ENCODE results near the gene GREM1. TPM values are rescaled to one million over a fixed set of nuclear protein-coding genes. Genes with fewer than 3 reads are reported as not detected.

The GREM1 gene
- total and polyA plus RNA-seq, 9 of the 15 experiments (the other 6 are each of a cell fraction or from before 2014, with no cell fraction given), result 0.01 to 0.20 (median 0.06) TPM; not detected in 6

GRCh38 chr15:32688151-32688639, 29.6 kb upstream of the GREM1 start:
- no peaks in the 10 kb centered on the region for H3K36me3 ChIP-seq (ENCODE audit: control insufficient read depth, insufficient read depth, low read length)
- no peaks in the 10 kb centered on the region for H3K9me3 ChIP-seq (replicated peaks; ENCODE audit: control insufficient read depth, insufficient read depth, low read depth, low read length)
- 0% methylated on average over 2 of the region's 2 CpGs for WGBS (ENCODE audit: insufficient coverage, low coverage, missing lambda C conversion rate)
- no peaks in the 10 kb centered on the region for H4K20me1 ChIP-seq (replicated peaks; ENCODE audit: control insufficient read depth, insufficient read depth, low read length)
- in situ Hi-C loops (cut with MboI), result no loop called here
- no TSS peak for BruUV-seq (replicated peaks)
- no peak overlapping the region for H3K4me3 ChIP-seq
- no peak overlapping the region for H3K4me2 ChIP-seq (ENCODE audit: insufficient read depth, low read length)
- POLR2A ChIA-PET, result no interaction called here
- no peak overlapping the region for H3K9ac ChIP-seq (ENCODE audit: insufficient read depth in 1 of 2, low read depth in 2 of 2, low read length in 2 of 2)
- H3K4me1 ChIP-seq (replicated peaks in 1 of 2; ENCODE audit: control insufficient read depth in 2 of 2, insufficient read depth in 2 of 2, low read length in 2 of 2), result no peaks in the 10 kb centered on the region
- H3K9me1 ChIP-seq (ENCODE audit: control insufficient read depth, insufficient read depth, low read length), result no peaks in the 10 kb centered on the region
- no peak for DNase-seq (ENCODE audit: extremely low read depth in 1 of 4, low spot score in 3 of 4)
- no peak overlapping the region for H2AFZ ChIP-seq (ENCODE audit: low read depth, low read length)
- CTCF ChIA-PET (ENCODE audit: low intra/inter-chr PET ratio), result no interaction called here
- TF ChIP-seq NUFIP1 (IDR thresholded peaks at IDR 0.05; ENCODE audit: partially characterized antibody), result no peak
- no peak for TF ChIP-seq NEUROD1 (IDR thresholded peaks at IDR 0.05; ENCODE audit: borderline replicate concordance, low read depth, low read length, partially characterized antibody)
- TF ChIP-seq E2F8 (IDR thresholded peaks at IDR 0.05; ENCODE audit: low read depth, partially characterized antibody), result no peak
- no peak for TF ChIP-seq TCFL5 (CRISPR knock-in tag; conservative IDR thresholded peaks at IDR 0.05)
- TF ChIP-seq SIX5 (IDR thresholded peaks at IDR 0.05; ENCODE audit: borderline replicate concordance in 1 of 2, insufficient read depth in 1 of 2, low read depth in 1 of 2, low read length in 2 of 2), result no peak
- no peak for TF ChIP-seq ZNF384 (IDR thresholded peaks at IDR 0.05; ENCODE audit: low read depth, low read length)
- no peak for TF ChIP-seq PRPF4 (IDR thresholded peaks at IDR 0.05; ENCODE audit: insufficient read depth, low read depth, low read length, poor library complexity, severe bottlenecking)
- TF ChIP-seq ZKSCAN1 (IDR thresholded peaks at IDR 0.05; ENCODE audit: low read depth, low read length), result no peak
- TF ChIP-seq MAZ (CRISPR knock-in tag; conservative IDR thresholded peaks at IDR 0.05 in 1 of 2, IDR thresholded peaks at IDR 0.05 in 1 of 2), result no peak
- TF ChIP-seq PRMT5 (CRISPR knock-in tag; IDR thresholded peaks at IDR 0.05), result no peak
- no peak for TF ChIP-seq CSDE1 (IDR thresholded peaks at IDR 0.05)
- no peak for TF ChIP-seq ETV6 (IDR thresholded peaks at IDR 0.05; ENCODE audit: borderline replicate concordance in 1 of 2, low read depth in 2 of 2, low read length in 1 of 2)
- no peak for TF ChIP-seq ETV6 (CRISPR knock-in tag; IDR thresholded peaks at IDR 0.05; ENCODE audit: borderline replicate concordance)
- TF ChIP-seq ETS2 (tag; IDR thresholded peaks at IDR 0.05; ENCODE audit: borderline replicate concordance, poor library complexity, severe bottlenecking), result no peak
- TF ChIP-seq ZBTB43 (CRISPR knock-in tag; IDR thresholded peaks at IDR 0.05), result no peak
- no peak for TF ChIP-seq ZNF395 (CRISPR knock-in tag; IDR thresholded peaks at IDR 0.05)
- TF ChIP-seq TAF15 (IDR thresholded peaks at IDR 0.05; ENCODE audit: low read depth, low read length), result no peak
- H3K27me3 ChIP-seq (ENCODE audit: control insufficient read depth in 2 of 2, insufficient read depth in 2 of 2, low read length in 2 of 2), result peaks cover 20 to 21% of the 10 kb centered on the region in 2 experiments; a peak in 4 of 5 replicates
- no peak overlapping the region for H3K27ac ChIP-seq (ENCODE audit: extremely low read depth, low read depth, low read length)
- no peak for ATAC-seq
- intact Hi-C loops (cut with micrococcal nuclease), result no loop called here
- no peaks in the 10 kb centered on the region for H3K79me2 ChIP-seq (ENCODE audit: control insufficient read depth, insufficient read depth, low read length)
- no peak for FAIRE-seq

Measured in K562 (cell line).